ENCODE results near the gene CHCHD3.

CHCHD3 gene

GRCh38 chr7:132882714-132883428 is 199.0 kb downstream of the CHCHD3 start:
- H3K4me3 ChIP-seq (ENCODE audit: low read length), result no peak overlapping the region
- TF ChIP-seq ZNF274 (IDR thresholded peaks at IDR 0.05; ENCODE audit: low read depth, low read length), result no peak

- no peak for TF ChIP-seq ZNF274 (IDR thresholded peaks at IDR 0.05; ENCODE audit: low read depth, low read length)
- no peak overlapping the region for H3K4me3 ChIP-seq (ENCODE audit: low read length)
Measured at GRCh38 chr7:132881317-132881716, 200.6 kb downstream of the CHCHD3 start.

- no peak overlapping the region for H3K4me3 ChIP-seq (ENCODE audit: low read length)
- TF ChIP-seq ZNF274 (IDR thresholded peaks at IDR 0.05; ENCODE audit: low read depth, low read length), result no peak
Measured at GRCh38 chr7:132879579-132879978, 202.3 kb downstream of the CHCHD3 start.

- no peak for TF ChIP-seq ZNF274 (IDR thresholded peaks at IDR 0.05; ENCODE audit: low read depth, low read length)
- H3K4me3 ChIP-seq (ENCODE audit: low read length), result no peak overlapping the region
Measured at GRCh38 chr7:132878204-132878919, 203.5 kb downstream of the CHCHD3 start.

- H3K4me3 ChIP-seq (ENCODE audit: low read length), result no peak overlapping the region
- TF ChIP-seq ZNF274 (IDR thresholded peaks at IDR 0.05; ENCODE audit: low read depth, low read length), result no peak
Measured at GRCh38 chr7:132877573-132877972, 204.3 kb downstream of the CHCHD3 start.

- H3K4me3 ChIP-seq (ENCODE audit: low read length), result no peak overlapping the region
- no peak for TF ChIP-seq ZNF274 (IDR thresholded peaks at IDR 0.05; ENCODE audit: low read depth, low read length)
Measured at GRCh38 chr7:132876576-132876975, 205.3 kb downstream of the CHCHD3 start.

- no peak for TF ChIP-seq ZNF274 (IDR thresholded peaks at IDR 0.05; ENCODE audit: low read depth, low read length)
- H3K4me3 ChIP-seq (ENCODE audit: low read length), result no peak overlapping the region
Measured at GRCh38 chr7:132872034-132872433, 209.9 kb downstream of the CHCHD3 start.

DNA sequence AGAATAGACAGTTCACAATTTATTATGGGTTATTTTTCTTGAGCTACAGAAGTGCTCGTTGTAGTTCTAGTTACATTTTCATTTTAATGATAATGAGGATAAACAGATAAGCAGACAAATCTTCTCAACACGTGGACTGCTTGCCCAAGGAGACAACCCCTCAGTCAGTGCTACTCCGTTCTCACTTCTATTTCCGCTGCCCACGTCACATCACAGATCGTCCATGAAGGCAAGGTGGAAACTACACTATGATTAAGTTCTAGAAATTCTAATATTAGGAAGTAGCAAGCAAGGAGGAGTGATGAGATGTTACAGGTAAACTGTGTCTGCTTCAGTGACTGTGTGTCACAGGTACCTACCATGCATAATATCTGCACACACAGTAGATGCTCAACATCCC is 210.5 kb downstream of the CHCHD3 start:
- no peak overlapping the region for H3K4me3 ChIP-seq (ENCODE audit: low read length)
- TF ChIP-seq ZNF274 (IDR thresholded peaks at IDR 0.05; ENCODE audit: low read depth, low read length), result no peak

DNA sequence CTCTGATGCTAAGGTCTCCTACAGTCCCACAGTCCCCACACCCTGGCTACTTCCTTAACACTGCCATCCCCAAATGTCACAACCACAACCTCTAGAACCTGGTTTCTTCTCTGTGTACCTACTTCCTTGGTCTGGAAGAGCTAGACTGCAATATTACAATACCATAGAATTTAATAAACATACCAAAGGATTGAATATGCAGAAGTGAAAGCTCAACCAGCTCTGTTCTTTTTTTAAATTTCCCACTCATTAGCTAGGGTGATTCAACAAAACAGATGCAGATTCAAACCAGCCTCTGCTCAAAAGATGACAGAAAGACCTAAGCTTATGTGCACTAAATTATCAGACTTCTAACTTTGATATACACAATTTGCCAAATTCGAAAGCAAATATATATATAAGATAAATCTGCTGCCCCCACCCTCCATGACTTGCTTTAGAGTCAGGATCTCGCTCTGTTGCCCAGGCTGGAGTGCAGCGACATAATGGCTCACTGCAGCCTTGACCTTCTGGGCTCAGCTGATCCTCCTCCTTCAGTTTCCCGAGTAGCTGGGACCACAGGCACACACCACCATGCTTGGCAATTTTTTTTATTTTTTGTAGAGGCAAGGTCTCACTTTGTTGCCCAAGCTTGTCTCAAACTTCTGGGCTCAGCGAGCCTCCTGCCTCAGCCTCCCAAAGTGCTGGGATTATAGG is 212.6 kb downstream of the CHCHD3 start:
- no peak for TF ChIP-seq ZNF274 (IDR thresholded peaks at IDR 0.05; ENCODE audit: low read depth, low read length)

DNA sequence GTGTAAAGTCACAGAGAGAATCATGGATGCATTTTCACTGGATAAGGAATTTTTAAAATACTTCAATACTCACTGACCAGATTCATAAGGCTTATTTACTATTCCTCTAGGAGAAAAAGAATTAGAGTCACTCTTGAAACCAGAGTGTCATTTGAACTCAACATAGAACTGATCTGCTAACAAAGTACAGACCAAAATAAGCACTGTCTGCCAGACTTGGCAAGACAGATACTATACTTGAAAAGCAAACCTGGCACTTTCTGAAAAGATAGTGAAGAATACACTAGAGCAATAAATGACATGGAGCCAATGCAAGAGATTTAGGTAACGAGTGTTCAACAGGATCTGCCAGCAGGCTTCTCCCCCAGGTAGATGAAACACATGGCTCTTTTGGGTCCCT is 215.3 kb downstream of the CHCHD3 start:
- no peak for TF ChIP-seq ZNF274 (IDR thresholded peaks at IDR 0.05; ENCODE audit: low read depth, low read length)

More for the DNA sequence above, 212.6 kb downstream of the CHCHD3 start:
- H3K4me3 ChIP-seq (ENCODE audit: low read length), result no peak overlapping the region

GRCh38 chr7:132866144-132866531 is 215.8 kb downstream of the CHCHD3 start:
- no peak overlapping the region for H3K4me3 ChIP-seq (ENCODE audit: low read length)
- TF ChIP-seq ZNF274 (IDR thresholded peaks at IDR 0.05; ENCODE audit: low read depth, low read length), result no peak

More for the DNA sequence above, 215.3 kb downstream of the CHCHD3 start:
- H3K4me3 ChIP-seq (ENCODE audit: low read length), result no peak overlapping the region

GRCh38 chr7:132865366-132866143 is 216.3 kb downstream of the CHCHD3 start:
- H3K4me3 ChIP-seq (ENCODE audit: low read length), result no peak overlapping the region
- TF ChIP-seq ZNF274 (IDR thresholded peaks at IDR 0.05; ENCODE audit: low read depth, low read length), result no peak

GRCh38 chr7:132861940-132862554 is 219.8 kb downstream of the CHCHD3 start:
- no peak overlapping the region for H3K4me3 ChIP-seq (ENCODE audit: low read length)
- no peak for TF ChIP-seq ZNF274 (IDR thresholded peaks at IDR 0.05; ENCODE audit: low read depth, low read length)

DNA sequence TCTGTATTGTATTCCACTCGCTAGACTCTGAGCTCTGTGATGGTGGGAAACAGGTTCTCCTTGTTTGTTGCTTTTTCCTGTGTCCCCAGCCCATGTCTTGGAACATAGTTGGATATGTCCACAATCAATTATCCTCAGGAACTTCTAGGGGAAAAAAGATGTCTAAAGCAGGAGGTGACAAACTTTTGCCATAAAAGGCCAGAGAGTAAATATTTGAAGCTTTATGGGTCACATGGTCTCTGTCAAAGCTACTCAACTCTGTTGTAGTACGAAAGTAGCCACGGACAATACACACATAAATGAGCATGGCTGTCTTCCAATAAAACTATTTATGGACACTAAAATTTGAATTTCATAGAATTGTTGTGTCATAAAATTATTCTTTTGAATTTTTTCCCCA is 220.5 kb downstream of the CHCHD3 start:
- TF ChIP-seq ZNF274 (IDR thresholded peaks at IDR 0.05; ENCODE audit: low read depth, low read length), result no peak
- no peak overlapping the region for H3K4me3 ChIP-seq (ENCODE audit: low read length)

Measured in GM08714 (cell line).